ENCODE measurements around the gene NPAS2. TPM values are rescaled to one million over a fixed set of nuclear protein-coding genes. Genes with fewer than 3 reads are reported as not detected.

NPAS2 gene
- total RNA-seq, 2 donors from 2014 or later, result 4.6 to 5.9 TPM

DNA sequence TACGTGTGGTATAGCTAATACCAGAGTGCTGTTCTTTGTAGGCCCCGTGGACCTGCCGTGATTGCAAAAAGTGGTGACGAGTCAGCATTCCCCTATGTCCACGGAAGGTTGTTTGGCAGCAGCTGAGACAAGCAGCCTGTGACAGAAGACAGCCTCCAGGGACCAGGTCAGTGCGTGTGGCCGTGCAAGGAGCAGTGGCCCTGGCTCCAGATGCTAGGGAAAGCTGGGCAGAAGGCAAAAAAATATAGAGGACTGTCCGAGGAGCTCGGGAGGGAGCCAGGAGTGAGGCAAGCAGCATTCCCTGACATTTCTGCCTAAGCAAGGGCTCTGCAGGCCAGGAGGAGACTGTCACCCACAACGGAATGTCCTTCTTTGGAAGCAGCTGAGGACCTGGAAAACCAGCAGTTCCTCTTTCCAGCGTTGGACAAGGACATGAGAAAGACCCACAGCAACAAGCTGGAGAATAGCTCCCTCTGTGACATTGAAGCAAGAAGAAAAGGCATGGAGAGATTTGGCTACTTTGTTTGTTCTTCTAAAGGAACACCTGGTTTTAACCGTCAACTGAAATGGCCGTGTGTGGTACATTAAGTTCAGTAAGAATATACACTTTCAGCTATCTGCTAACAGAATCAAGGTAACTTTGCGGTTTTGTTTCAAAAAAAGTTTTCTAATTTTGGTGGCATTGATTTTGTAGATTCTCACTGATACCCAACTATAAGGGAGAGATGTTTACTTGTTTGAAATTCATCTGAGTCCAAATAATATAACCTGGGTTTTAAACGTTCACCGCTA lies 58.3 kb downstream of the NPAS2 start:
- no peak for DNase-seq

GRCh38 chr2:100879296-100879695 lies 59.4 kb downstream of the NPAS2 start:
- Mint-ChIP-seq H3K4me3 (no peak overlapping the region), H3K27me3 (no peaks in the 10 kb centered on the region), H3K27ac (no peak overlapping the region), H3K36me3 (ENCODE audit: low read depth) (no peaks in the 10 kb centered on the region), H3K4me1 (peaks cover 5% of the 10 kb centered on the region)
- DNase-seq (no peak), ATAC-seq (no peak)
- no peaks in the 10 kb centered on the region for H3K9me3 ChIP-seq (ENCODE audit: control insufficient read depth, low read length, poor library complexity, severe bottlenecking)

More for the DNA sequence above, 58.3 kb downstream of the NPAS2 start:
- ATAC-seq, result no peak
- Mint-ChIP-seq H3K27ac (no peak overlapping the region), H3K36me3 (ENCODE audit: low read depth) (no peaks in the 10 kb centered on the region), H3K4me3 (no peak overlapping the region), H3K4me1 (peaks cover 5% of the 10 kb centered on the region), H3K27me3 (no peaks in the 10 kb centered on the region)
- no peaks in the 10 kb centered on the region for H3K9me3 ChIP-seq (ENCODE audit: control insufficient read depth, low read length, poor library complexity, severe bottlenecking)

DNA sequence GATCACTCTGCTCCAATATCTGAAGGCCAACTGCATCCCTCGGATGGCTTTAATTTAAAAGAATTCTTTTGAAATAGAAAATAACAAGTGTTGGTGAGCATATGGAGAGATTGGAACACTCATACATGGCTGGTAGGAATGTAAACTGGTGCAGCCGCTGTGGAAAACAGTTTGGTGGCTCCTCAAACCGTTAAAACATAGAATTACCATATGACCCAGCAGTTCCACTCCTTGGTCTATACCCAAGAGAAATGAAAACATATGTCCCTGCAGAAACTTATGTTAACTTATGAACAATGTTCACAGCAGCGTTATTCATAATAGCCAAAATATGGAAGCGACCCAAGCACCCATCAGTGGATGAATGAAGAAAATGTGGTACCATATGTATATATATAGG lies 60.1 kb downstream of the NPAS2 start:
- Mint-ChIP-seq H3K4me3 (no peak overlapping the region), H3K27ac (no peak overlapping the region), H3K36me3 (ENCODE audit: low read depth) (no peaks in the 10 kb centered on the region), H3K27me3 (no peaks in the 10 kb centered on the region), H3K4me1 (peaks cover 5% of the 10 kb centered on the region)
- DNase-seq (no peak), ATAC-seq (no peak)
- H3K9me3 ChIP-seq (ENCODE audit: control insufficient read depth, low read length, poor library complexity, severe bottlenecking), result no peaks in the 10 kb centered on the region

DNA sequence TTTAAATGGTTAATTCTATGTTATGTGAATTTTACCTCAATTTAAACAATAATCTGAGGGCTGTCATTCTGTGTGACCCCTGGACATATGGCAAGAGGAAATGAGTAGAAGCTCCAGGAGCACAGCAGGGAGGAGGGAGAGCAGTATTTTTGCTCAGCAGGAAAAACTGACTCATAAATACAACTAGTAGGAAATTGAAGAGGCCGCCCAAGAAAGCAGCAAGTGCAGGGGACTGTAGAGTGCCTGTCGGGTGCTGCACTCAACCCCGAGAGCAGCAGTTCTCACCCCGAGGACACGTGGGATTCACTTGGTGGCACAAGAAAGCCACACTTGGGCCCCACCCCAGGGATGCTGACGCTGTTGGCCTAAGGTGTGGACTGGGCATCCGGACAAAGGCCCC lies 60.8 kb downstream of the NPAS2 start:
- no peak overlapping the region for H3K27ac Mint-ChIP-seq
- no peaks in the 10 kb centered on the region for H3K27me3 Mint-ChIP-seq
- no peaks in the 10 kb centered on the region for H3K36me3 Mint-ChIP-seq (ENCODE audit: low read depth)
- DNase-seq (no peak), ATAC-seq (no peak)
- H3K4me1 Mint-ChIP-seq, result peaks cover 5% of the 10 kb centered on the region
- H3K9me3 ChIP-seq (ENCODE audit: control insufficient read depth, low read length, poor library complexity, severe bottlenecking), result no peaks in the 10 kb centered on the region
- H3K4me3 Mint-ChIP-seq, result no peak overlapping the region

DNA sequence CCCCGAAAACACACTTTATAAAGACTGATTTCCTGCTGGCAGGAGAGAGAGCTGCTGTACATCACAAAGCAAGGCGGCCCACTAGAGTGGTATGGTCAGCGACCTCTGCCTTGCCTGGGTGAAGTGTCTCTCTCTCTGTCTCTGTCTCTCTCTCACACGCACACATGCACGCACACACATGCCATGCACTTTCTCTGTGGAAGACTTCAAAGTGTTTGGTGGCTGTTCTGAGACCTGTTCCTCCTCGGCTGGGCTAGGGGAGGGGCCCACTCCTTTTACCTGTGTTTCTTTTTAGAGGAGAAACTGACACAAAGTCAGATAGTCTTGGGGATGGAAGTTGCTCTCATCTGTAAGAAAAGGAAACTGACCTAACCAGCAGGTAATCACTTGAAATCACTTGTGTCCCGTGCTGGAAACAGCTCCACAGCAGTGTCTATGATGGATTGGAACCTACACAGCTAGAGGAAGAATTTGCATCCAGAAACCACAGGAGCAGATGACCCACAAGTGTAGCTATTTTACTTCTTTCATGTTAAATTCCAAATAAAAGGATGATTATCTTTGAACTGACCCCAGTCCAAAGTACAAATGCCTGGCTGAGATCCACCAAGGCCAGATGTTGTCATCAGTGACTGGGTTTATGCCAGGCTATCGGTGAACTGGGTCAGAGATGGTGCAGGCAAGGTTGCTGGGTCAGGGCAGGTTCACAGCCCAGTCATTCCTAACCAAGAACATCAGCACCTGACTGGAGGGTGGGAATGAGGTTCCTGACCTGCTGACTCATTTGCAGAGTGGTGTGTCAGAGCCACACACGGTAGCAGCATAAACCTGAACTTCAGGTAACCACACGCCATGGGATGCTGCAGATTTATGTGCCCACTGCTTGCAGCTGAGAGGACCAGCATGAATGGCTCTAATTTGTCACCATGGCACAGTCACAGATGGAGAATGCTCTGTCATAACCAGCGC lies 63.0 kb downstream of the NPAS2 start:
- DNase-seq (no peak), ATAC-seq (no peak)
- Mint-ChIP-seq H3K4me3 (no peak overlapping the region), H3K4me1 (no peaks in the 10 kb centered on the region), H3K36me3 (ENCODE audit: low read depth) (no peaks in the 10 kb centered on the region), H3K27ac (no peak overlapping the region), H3K27me3 (no peaks in the 10 kb centered on the region)
- H3K9me3 ChIP-seq (ENCODE audit: control insufficient read depth, low read length, poor library complexity, severe bottlenecking), result no peaks in the 10 kb centered on the region

DNA sequence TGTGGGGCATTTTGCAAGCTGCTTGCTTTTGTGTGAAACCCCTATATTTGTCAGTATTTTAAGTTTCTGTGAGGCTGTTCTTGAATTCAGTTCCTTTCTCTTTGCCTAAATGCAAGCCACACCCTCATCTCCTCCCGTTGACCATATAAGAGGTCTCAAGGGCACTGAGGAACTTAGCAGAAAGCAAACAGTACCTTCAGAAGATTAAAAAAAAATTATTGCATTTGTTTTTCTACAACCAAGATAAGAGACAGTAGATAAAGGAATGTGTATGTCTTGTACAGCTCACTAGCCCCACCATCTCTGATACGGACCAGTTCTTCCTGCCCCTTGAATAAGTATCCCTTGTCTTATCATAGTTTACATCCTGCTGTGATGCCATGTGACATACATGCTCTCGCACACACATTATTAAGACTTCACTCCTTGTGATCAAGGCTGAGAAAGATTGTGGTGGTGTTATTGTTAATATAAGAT lies 64.2 kb downstream of the NPAS2 start:
- no peak for DNase-seq
- Mint-ChIP-seq H3K4me1 (no peaks in the 10 kb centered on the region), H3K4me3 (no peak overlapping the region), H3K36me3 (ENCODE audit: low read depth) (no peaks in the 10 kb centered on the region), H3K27me3 (no peaks in the 10 kb centered on the region), H3K27ac (no peak overlapping the region)
- no peak for ATAC-seq
- no peaks in the 10 kb centered on the region for H3K9me3 ChIP-seq (ENCODE audit: control insufficient read depth, low read length, poor library complexity, severe bottlenecking)

DNA sequence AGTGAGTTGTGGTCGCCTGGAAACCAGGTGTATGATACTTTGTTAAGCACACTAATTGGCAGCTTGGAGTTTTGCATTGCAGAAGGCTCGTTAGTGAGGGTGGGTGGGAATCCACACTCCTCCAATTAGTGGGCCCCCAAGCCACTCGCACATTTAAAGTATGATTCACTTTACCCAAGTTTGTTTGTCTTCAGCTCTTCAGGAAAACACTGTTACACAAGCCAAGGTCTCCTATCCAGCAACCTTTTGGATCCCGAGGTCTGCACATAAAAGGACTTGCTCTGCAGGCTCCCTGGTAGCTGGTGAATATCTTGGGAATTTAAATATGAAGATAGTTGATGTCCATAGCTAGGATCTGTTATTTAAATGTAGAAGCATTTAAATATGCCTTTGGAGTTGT lies 66.1 kb downstream of the NPAS2 start:
- H3K27ac Mint-ChIP-seq, result no peak overlapping the region

GRCh38 chr2:100887039-100887578 lies 67.2 kb downstream of the NPAS2 start:
- H3K27ac Mint-ChIP-seq, result no peak overlapping the region
- no peaks in the 10 kb centered on the region for H3K9me3 ChIP-seq (ENCODE audit: control insufficient read depth, low read length, poor library complexity, severe bottlenecking)
- ATAC-seq (no peak), DNase-seq (no peak)
- no peak overlapping the region for H3K4me3 Mint-ChIP-seq
- no peaks in the 10 kb centered on the region for H3K36me3 Mint-ChIP-seq (ENCODE audit: low read depth)
- H3K4me1 Mint-ChIP-seq, result no peaks in the 10 kb centered on the region
- H3K27me3 Mint-ChIP-seq, result no peaks in the 10 kb centered on the region

More for the DNA sequence above, 66.1 kb downstream of the NPAS2 start:
- H3K27me3 Mint-ChIP-seq, result no peaks in the 10 kb centered on the region
- ATAC-seq (no peak), DNase-seq (no peak)
- H3K4me1 Mint-ChIP-seq, result no peaks in the 10 kb centered on the region
- no peaks in the 10 kb centered on the region for H3K9me3 ChIP-seq (ENCODE audit: control insufficient read depth, low read length, poor library complexity, severe bottlenecking)
- no peaks in the 10 kb centered on the region for H3K36me3 Mint-ChIP-seq (ENCODE audit: low read depth)
- no peak overlapping the region for H3K4me3 Mint-ChIP-seq

GRCh38 chr2:100887713-100888495 lies 68.0 kb downstream of the NPAS2 start:
- ATAC-seq (no peak), DNase-seq (no peak)
- Mint-ChIP-seq H3K4me3 (no peak overlapping the region), H3K4me1 (no peaks in the 10 kb centered on the region), H3K27me3 (no peaks in the 10 kb centered on the region), H3K27ac (no peak overlapping the region), H3K36me3 (ENCODE audit: low read depth) (no peaks in the 10 kb centered on the region)
- H3K9me3 ChIP-seq (ENCODE audit: control insufficient read depth, low read length, poor library complexity, severe bottlenecking), result no peaks in the 10 kb centered on the region

DNA sequence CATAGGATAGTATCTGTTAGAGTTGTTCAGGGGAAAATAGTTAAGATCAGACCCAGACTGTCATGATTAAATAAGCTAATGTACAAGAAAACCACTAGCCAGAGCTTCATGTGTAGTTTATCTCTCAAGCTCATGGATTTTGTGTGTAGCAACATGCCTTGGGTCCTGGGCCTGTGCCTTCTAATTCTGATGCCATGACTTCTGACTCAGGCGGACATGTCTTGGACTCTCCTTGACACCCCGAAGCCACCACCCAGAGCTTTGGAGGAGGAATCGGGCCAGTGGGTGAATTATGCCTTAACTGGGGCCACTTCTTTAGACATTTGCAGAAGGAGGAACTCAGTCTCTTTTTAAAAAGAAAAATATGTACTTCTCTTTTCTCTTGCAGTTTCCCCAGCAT lies 68.7 kb downstream of the NPAS2 start:
- ATAC-seq (no peak), DNase-seq (no peak)
- Mint-ChIP-seq H3K27me3 (no peaks in the 10 kb centered on the region), H3K27ac (no peak overlapping the region), H3K36me3 (ENCODE audit: low read depth) (no peaks in the 10 kb centered on the region), H3K4me3 (no peak overlapping the region), H3K4me1 (no peaks in the 10 kb centered on the region)
- no peaks in the 10 kb centered on the region for H3K9me3 ChIP-seq (ENCODE audit: control insufficient read depth, low read length, poor library complexity, severe bottlenecking)

DNA sequence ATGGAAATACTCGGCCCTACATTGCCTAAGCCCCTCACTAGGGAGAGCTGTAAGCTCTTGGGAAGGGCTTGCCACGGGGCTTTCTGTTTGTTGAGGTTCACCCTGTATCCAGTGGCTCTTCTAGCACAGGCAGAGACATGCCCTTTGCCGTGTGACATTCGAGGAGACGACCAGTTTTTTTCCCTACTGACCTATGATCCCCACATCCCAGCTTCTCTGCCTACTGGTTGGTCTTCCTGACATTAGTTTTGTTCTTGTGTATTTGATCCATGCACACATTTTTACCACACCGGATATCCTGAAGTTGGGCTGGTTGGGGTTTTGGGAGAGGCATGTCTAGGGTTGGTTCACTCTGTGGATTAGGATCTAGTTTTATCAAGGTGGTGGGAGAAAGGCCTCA lies 69.3 kb downstream of the NPAS2 start:
- Mint-ChIP-seq H3K36me3 (ENCODE audit: low read depth) (no peaks in the 10 kb centered on the region), H3K27me3 (no peaks in the 10 kb centered on the region), H3K4me3 (no peak overlapping the region), H3K27ac (no peak overlapping the region), H3K4me1 (no peaks in the 10 kb centered on the region)
- H3K9me3 ChIP-seq (ENCODE audit: control insufficient read depth, low read length, poor library complexity, severe bottlenecking), result no peaks in the 10 kb centered on the region
- no peak for ATAC-seq
- DNase-seq, result no peak

DNA sequence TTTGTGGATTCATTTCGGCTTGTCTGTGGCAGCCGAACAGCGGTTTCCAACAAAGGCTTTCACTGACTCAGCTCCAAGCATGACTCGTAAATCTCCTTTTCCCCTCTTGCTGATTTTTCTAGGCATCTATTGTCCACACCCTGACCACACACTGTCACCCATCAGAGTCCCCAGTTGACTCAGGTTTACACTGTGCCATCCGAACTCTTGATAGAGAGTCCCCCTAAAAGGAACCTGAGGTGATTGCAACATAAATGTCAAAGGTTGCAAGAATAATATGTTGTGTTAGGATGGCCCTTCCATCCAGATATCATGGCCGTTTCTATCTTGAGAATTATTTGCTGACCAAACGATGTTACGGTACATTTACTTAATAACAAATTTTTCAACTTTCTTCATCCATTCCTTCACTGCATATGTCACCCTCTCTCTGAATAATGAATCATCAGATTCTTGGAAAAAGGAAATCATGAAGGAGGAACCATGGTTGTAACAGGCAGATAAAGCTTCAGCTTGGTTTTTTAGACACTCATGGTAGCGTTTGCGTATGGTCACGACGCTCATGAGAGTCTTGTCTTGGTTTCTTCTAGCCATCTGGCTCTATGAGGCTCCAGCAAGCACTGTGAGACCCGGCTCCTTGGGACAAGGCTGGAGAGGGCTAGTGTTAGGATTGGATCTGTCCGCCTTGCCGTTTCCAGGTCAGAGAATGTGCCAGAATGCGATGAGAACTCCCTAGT lies 72.1 kb downstream of the NPAS2 start:
- H3K36me3 Mint-ChIP-seq (ENCODE audit: low read depth), result no peaks in the 10 kb centered on the region
- no peak overlapping the region for H3K27ac Mint-ChIP-seq
- H3K4me1 Mint-ChIP-seq, result peaks cover 3% of the 10 kb centered on the region
- H3K4me3 Mint-ChIP-seq, result no peak overlapping the region
- no peak for DNase-seq
- no peak for ATAC-seq
- no peaks in the 10 kb centered on the region for H3K9me3 ChIP-seq (ENCODE audit: control insufficient read depth, low read length, poor library complexity, severe bottlenecking)
- no peaks in the 10 kb centered on the region for H3K27me3 Mint-ChIP-seq

Data from T-helper 17 cell (primary cell).